Ishikawa (cell line): ENCODE data around the gene C1GALT1.

Experiments
- CEBPB ChIP-seq: IDR thresholded peaks from 2 replicates; pipeline ENCODE4 v1.6.1; 2012
- CREB1 ChIP-seq: IDR thresholded peaks from 2 replicates; pipeline ENCODE4 v1.6.1; 2012; ENCODE audit warnings: low read depth
- EP300 ChIP-seq: IDR thresholded peaks from 2 replicates; pipeline ENCODE4 v1.6.1; 2012; ENCODE audit warnings: borderline replicate concordance
- FOXM1 ChIP-seq: IDR thresholded peaks from 2 replicates; pipeline ENCODE4 v1.6.1; 2012; ENCODE audit warnings: low read depth, borderline replicate concordance
- NFIC ChIP-seq: IDR thresholded peaks from 2 replicates; pipeline ENCODE4 v1.6.1; 2012
- RAD21 ChIP-seq: IDR thresholded peaks from 2 replicates; pipeline ENCODE4 v1.6.1; 2012; ENCODE audit warnings: low read depth
- TAF1 ChIP-seq: IDR thresholded peaks from 2 replicates; pipeline ENCODE4 v1.6.1; 2012; ENCODE audit warnings: low read depth, mild to moderate bottlenecking
- TF ChIP-seq, protein P1 (sequence below): IDR thresholded peaks from 2 replicates; pipeline ENCODE4 v1.6.1; 2012
- TF ChIP-seq, protein P2 (sequence below): IDR thresholded peaks from 2 replicates; pipeline ENCODE4 v1.6.1; 2012

DNA sequence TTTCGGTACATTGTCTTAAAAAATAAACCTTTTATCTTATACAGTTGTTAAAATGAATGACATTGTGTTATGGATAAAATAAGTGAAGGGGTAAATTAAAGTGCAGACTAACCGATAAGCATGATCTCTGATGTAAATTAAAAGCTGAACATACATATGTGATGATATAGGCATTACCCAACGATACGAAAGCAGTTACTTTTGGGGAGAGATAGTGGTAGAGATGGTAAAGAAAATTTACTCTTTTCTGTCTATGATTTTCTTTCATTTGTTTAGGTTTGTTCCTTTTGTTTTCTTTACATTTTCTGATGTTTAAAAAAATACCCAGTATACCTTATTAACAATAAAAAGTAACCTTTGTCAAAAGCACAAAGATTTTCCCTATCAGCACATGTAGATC, 6.4 kb downstream of the C1GALT1 start:
- TF ChIP-seq CREB1 (no peak), EP300 (no peak), NFIC (no peak), RAD21 (no peak), FOXM1 (no peak), TAF1 (no peak), CEBPB (no peak)
- TF ChIP-seq, protein P1, sequence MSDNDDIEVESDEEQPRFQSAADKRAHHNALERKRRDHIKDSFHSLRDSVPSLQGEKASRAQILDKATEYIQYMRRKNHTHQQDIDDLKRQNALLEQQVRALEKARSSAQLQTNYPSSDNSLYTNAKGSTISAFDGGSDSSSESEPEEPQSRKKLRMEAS = no peak
- TF ChIP-seq, protein P2, sequence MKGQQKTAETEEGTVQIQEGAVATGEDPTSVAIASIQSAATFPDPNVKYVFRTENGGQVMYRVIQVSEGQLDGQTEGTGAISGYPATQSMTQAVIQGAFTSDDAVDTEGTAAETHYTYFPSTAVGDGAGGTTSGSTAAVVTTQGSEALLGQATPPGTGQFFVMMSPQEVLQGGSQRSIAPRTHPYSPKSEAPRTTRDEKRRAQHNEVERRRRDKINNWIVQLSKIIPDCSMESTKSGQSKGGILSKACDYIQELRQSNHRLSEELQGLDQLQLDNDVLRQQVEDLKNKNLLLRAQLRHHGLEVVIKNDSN = no peak
